ENCODE measurements around the gene SMPD1.

GRCh38 chr11:6360183-6360582 is 30.1 kb upstream of the SMPD1 start:
- TF ChIP-seq CTCF (IDR thresholded peaks at IDR 0.05) (no peak), POLR2A (IDR thresholded peaks at IDR 0.05) (no peak)
